ENCODE data around the gene BCAR3. TPM values are rescaled to one million over a fixed set of nuclear protein-coding genes. Genes with fewer than 3 reads are reported as not detected.
A peak's percentile ranks its signal among the peaks of the same experiment; 100 is the strongest.

BCAR3 gene
- total RNA-seq, 2 donors from 2014 or later = 22.9 to 52.8 TPM

- Histone ChIP-seq H3K27ac (no peak overlapping the region), H3K36me3 (no peaks in the 10 kb centered on the region), H3K4me3 (no peak overlapping the region), H3K9me3 (no peaks in the 10 kb centered on the region), H3K4me1 (replicated peaks) (no peaks in the 10 kb centered on the region), H3K27me3 (replicated peaks; ENCODE audit: insufficient read depth) (no peaks in the 10 kb centered on the region)
- intact Hi-C loops (cut with DNase I) = no loop called here
- WGBS = over 99% methylated on average over 4 of the region's 4 CpGs
- TF ChIP-seq POLR2A (IDR thresholded peaks at IDR 0.05) (no peak), CTCF (IDR thresholded peaks at IDR 0.05) (no peak), POLR2AphosphoS5 (IDR thresholded peaks at IDR 0.05) (no peak)
- DNase-seq (ENCODE audit: low spot score) = no peak
Measured at GRCh38 chr1:93633313-93633712, 48.3 kb downstream of the BCAR3 start.

GRCh38 chr1:93631626-93632365 is 49.8 kb downstream of the BCAR3 start:
- no peaks in the 10 kb centered on the region for H3K27me3 ChIP-seq (replicated peaks; ENCODE audit: insufficient read depth)
- TF ChIP-seq CTCF (IDR thresholded peaks at IDR 0.05) = peak in 2 of 4 experiments; percentile 18 to 27
- no peak for TF ChIP-seq POLR2A (IDR thresholded peaks at IDR 0.05)
- H3K36me3 ChIP-seq = no peaks in the 10 kb centered on the region
- H3K4me3 ChIP-seq = no peak overlapping the region
- DNase-seq (ENCODE audit: low spot score) = no peak
- WGBS = 94% methylated on average over 5 of the region's 5 CpGs
- intact Hi-C loops (cut with DNase I) = loop anchor here (2.0 kb wide), 1 partner anchor 49 kb away; the partner anchor contains the start of gene BCAR3
- H3K9me3 ChIP-seq = no peaks in the 10 kb centered on the region
- no peaks in the 10 kb centered on the region for H3K4me1 ChIP-seq (replicated peaks)
- H3K27ac ChIP-seq = no peak overlapping the region

GRCh38 chr1:93630168-93630567 is 51.5 kb downstream of the BCAR3 start:
- Histone ChIP-seq H3K27ac (no peak overlapping the region), H3K4me3 (no peak overlapping the region), H3K36me3 (no peaks in the 10 kb centered on the region), H3K27me3 (replicated peaks; ENCODE audit: insufficient read depth) (no peaks in the 10 kb centered on the region), H3K9me3 (no peaks in the 10 kb centered on the region), H3K4me1 (replicated peaks) (no peaks in the 10 kb centered on the region)
- 87% methylated on average over 3 of the region's 3 CpGs for WGBS
- DNase-seq (ENCODE audit: low spot score) = no peak
- intact Hi-C loops (cut with DNase I) = loop anchor here (2.0 kb wide), 1 partner anchor 51 kb away; the partner anchor contains the start of gene BCAR3
- TF ChIP-seq POLR2AphosphoS5 (IDR thresholded peaks at IDR 0.05) = no peak
- no peak for TF ChIP-seq POLR2A (IDR thresholded peaks at IDR 0.05)
- TF ChIP-seq CTCF (IDR thresholded peaks at IDR 0.05) = no peak

DNA sequence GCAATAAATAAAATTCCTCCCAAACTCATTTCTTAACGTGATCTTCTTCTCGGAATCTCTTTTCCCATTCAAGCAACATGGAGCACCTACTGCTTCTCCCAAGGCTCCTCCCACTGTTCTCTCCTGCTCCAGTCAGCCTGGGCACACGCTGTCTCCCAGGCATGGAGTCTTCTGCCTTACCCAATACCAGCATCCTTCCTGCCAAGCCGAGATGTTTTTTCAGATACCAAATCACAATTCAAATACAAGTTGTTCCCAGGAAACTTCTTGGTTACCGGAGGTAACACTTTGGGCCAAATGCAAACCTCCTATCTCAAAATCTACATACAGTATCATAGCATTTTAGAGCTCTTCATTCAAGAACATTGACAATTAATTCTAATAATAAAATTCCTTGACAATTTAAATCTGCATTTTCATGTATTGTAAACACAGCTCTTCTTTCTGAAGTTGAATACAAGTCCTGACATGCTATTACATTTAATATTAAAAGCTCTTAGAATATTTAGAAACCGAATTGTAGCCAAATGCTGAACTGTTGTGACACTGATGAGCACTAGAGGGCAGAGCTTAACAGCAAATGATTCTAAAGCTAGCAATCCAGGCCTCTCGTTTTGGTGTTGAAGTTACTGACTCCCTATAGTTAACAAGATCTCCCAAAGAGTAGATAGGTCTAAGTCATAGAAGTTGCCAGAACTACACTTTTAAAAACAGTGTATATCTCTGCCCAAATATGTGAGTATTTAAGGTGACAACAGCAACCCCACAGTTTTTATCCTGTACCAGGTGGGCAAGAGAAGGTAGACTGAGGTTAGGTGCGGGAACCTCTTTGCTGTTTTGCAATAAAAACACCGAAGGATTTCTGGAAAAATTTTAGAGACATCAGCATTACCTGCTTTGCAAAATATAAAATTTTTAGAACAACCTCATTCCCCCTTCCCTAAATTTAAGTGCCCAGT is 52.3 kb downstream of the BCAR3 start:
- Histone ChIP-seq H3K9me3 (no peaks in the 10 kb centered on the region), H3K4me3 (no peak overlapping the region), H3K27me3 (replicated peaks; ENCODE audit: insufficient read depth) (no peaks in the 10 kb centered on the region), H3K36me3 (no peaks in the 10 kb centered on the region), H3K4me1 (replicated peaks) (no peaks in the 10 kb centered on the region), H3K27ac (peak overlapping the region; percentile 25 to 49)
- intact Hi-C loops (cut with DNase I) = loop anchor here (2.0 kb wide), 2 partner anchors 51 to 183 kb away; partner anchors contain the start of gene BCAR3
- DNase-seq (ENCODE audit: low spot score) = peak; percentile 79
- TF ChIP-seq POLR2A (IDR thresholded peaks at IDR 0.05) (no peak), POLR2AphosphoS5 (IDR thresholded peaks at IDR 0.05) (peak; percentile 80), CTCF (IDR thresholded peaks at IDR 0.05) (peak; percentile 54 to 94 (median 81))
- 29% methylated on average over 9 of the region's 9 CpGs for WGBS

Data from prostate gland (tissue), 2 donors.